Renal cortex interstitium (tissue), 11 donors: ENCODE measurements around the gene GPR162. TPM values are rescaled to one million over a fixed set of nuclear protein-coding genes. Genes with fewer than 3 reads are reported as not detected.
"Not testable (repeated sequence)": the region's sequence is repeated elsewhere in the genome, so short reads cannot be mapped to it uniquely, and the experiment has no call there.

Experiments used
- DNase-seq, 11 donors: peaks; one replicate each; pipeline ENCODE4 v3.0.0-alpha.2; 2013; ENCODE audit warnings: low read depth in 9 of 11, low spot score in 4 of 11; ENCODE audit errors: extremely low read depth in 1 of 11
- polyA plus RNA-seq, 3 donors: library from polyadenylated mRNA; unstranded; fragments of 120-200 nt; gene quantifications; one replicate each; pipeline ENCODE4 v1.2.1, GENCODE V29; 2013; ENCODE audit not compliant: insufficient read length in 3 of 3

The GPR162 gene
- polyA plus RNA-seq, 3 donors, result 25.4 to 37.4 (median 28.2) TPM

DNA sequence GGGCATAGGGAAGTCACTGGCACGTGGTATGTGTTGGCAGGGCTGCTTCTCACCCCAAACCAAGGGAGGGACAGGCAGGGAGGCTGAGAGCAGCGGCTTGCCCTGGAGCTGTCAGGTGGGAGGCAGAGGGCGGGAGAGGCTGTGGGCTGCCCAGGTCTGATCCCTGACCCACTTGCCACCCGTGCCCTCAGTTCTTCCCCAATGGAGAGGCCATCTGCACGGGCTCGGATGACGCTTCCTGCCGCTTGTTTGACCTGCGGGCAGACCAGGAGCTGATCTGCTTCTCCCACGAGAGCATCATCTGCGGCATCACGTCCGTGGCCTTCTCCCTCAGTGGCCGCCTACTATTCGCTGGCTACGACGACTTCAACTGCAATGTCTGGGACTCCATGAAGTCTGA lies 23.8 kb downstream of the GPR162 start:
- no peak for DNase-seq

DNA sequence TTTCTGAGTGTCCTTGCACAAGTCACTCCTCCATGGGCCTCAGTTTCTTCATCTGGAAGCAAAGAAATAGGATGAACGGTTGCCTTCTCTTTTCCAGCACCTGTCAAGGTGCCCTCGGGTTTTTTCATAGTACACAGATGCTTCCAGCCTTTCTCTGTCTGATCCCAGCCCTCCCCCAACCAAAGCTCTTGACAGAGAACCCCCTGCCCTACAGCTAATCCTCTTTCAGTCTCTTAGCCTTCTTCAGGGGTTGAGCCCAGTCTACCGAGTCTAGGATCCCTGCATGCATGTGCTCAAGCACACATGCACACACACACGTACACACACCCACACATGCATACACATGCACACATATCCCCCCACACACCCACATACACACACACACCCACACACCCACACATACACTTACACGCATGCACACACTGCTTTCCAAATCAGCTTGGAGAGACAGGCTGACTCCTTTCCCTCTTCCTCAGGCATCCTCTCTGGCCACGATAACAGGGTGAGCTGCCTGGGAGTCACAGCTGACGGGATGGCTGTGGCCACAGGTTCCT lies 24.8 kb downstream of the GPR162 start:
- DNase-seq, result no peak

DNA sequence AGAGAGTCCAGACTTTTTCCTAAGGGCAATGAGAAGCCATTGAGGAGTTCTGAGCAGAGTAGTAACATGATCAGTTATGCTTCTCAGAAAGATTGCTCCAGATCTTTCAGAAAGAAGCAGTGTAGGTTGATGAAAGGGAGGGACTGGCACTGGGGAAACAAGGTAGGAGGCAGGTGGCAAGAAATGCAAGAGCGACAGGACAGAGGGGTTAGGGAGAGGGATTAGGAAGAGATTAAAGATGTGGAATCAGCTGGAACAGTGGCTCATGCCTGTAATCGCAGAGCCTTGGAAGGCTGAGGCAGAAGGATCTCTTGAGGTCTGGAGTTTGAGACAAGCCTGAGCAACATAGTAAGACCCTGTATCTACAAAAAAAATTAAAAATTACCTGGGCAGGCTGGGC lies 26.1 kb downstream of the GPR162 start:
- no peak for DNase-seq

DNA sequence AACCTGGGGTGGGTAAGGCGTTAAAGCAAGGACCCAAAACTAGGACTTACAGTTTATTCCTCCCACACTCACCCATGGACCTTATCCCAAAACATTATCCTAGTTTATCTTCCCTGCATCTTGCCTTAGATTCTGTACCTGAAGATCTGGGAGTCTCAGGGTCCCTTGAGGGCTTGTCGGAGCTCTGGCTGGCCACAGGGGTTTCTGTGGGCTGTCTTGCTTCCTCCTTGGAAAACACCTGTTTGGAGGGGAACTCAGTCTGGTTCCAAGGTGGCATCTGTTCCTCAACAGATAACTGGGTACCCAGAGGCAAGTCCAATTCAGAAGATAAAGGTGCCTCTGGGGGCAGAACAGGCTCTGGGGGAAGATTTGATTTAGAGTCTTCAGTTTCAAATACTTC lies 27.8 kb downstream of the GPR162 start:
- DNase-seq, result no peak

DNA sequence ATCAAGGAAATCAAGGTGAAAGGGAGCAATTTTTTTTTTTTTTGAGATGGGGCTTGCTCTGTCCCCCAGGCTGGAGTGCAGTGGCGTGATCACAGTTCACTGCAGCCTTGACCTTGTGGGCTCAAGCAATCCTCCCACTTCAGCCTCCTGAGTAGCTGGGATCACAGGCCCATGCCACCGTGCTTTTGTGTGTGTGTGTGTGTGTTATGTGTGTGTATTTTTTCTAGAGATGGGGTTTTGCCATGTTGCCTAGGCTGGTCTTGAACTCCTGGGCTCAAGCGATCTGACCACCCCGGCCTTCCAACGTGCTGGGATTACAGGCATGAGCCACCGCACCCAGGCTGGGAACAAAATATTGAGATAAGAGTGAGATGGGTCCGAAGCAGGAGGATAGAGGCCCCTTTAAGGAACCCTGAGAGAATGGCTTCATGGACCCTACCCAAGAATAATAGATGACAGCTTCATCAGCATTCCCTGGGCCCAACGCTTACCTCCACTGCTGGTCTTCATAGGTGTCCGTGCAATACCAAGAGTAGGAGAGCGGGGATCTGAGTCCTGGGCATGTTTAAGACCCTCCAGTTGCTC lies 28.4 kb downstream of the GPR162 start:
- DNase-seq, result no peak

DNA sequence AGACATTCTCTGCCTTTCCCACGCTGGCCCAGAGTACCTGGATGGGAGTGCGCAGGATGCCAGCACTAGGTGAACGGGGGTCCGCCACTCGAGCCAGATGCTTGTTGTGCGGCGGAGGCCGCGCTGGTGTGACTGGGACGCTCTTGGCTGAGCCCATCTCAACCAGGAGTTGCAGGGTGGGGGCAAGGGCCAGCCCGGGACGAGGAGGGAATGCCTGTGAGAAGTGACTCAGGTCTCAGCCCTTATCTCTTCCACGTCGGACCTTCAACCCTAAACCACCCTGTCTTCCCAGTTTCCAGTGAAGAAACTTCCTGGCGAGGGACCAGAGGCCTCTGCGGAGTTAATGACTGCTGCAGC lies 29.2 kb downstream of the GPR162 start:
- no peak for DNase-seq

DNA sequence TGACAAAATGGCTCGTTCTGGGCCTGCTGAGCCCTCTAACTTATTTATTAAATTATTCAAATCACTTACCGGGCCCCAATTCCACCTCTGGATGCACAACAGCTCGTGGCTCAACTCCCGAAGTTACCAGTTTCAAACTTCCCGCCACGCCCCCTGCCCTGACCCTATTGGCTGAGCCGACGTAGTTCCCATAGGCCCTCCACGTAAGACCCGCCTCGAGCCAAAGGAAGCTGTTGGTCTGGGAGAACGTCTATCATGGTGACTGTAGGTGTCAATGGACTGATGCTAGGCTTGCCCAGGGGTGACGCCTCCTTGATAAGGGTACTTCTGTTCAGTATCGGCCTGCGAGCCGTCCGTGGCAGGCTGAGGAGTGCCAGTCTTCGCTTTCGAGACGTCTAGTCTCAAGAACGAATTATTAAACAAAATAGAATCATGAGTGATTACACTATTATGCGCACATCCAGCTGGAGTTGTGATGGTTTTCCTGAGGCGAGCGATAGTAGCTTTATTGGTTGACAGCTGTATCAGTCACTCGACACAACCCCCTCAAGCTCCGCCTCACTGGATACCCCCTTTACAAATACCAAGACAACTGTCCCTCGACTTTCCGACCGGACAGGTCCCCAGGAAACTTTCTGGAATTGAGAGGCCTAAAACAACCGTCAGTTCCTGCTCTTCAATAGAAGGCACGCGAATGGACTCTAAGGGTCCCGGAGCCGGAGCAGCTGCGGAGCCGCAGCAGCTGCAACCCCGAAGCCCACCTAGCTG lies 29.7 kb downstream of the GPR162 start, which contains the start of gene CDCA3:
Gene CDCA3 (minus strand): TSS at position 134 of the 768 bp plus-strand sequence. CDS start 334 bp downstream, outside the sequence.
- DNase-seq, result peak; percentile 83 to 97 (median 91)

DNA sequence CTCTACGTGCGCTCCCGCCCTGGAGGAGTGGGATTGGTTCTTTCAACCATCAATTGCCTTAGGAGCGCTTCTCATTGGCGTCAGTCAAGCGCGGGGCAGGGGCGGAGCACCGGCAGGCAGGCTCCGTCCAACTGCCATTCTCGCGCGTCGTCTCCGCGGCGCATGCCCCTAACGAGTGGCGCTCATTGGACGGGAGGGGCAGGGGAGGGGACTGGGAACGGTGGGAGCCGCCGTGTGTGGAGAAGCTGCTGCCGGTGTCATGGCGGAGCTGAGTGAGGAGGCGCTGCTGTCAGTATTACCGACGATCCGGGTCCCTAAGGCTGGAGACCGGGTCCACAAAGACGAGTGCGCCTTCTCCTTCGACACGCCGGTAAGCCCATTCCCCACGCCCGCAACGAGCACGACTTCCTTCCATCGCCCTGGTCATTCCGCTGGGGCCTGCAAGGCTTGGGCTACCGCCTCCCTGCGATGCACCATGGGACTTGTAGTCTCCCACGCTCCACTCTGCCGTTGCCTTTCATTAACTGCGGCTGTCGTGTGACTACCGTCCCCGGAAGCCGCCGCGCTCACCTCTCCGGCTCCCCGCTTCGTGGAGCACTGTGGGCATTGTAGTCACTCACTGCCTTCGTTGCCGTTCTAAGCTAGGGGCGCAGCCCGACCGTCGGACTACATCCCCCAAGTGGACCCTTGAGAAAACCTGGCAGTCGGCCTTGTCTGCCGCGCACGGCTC lies 30.5 kb downstream of the GPR162 start, which contains the start of gene USP5:
Gene USP5 (plus strand): TSS at position 230 of the 730 bp plus-strand sequence. CDS start 30 bp downstream, at position 260.
- peak; percentile 97 to 99 (median 99) for DNase-seq

DNA sequence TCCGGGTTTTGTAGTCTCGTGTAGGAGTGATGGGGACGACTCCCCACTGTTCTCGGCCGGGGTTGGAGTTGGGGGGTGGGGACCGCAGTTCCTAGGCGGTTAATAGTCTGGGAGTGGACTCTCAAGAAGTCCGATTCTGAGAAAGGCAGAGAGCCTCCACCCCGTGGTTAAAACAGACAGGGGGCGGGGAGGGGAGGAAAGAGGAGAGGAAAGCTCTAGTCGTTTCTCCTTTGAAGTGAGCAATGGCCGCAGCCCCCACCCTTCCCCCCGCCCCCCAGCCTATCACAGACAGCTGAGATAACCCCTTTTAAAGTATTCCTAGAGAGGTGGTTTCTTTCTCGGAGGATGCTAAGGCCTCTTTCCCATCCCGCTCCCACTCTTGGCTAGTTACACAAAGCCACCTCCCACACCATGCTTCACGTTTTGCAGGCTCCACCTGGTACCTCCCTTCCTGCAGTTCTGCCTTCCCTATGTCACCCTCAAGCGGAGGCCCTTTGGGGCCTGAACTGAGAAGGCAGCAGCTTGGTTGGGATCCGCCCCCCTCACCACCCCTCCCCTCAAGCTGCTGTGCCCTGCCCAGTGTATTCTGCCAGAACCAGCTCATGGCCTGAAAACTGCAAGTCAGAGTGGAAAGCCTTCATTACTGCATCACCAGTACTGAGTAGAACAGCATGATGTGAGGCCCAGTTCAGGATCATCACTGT lies 31.2 kb downstream of the GPR162 start:
- no peak for DNase-seq

DNA sequence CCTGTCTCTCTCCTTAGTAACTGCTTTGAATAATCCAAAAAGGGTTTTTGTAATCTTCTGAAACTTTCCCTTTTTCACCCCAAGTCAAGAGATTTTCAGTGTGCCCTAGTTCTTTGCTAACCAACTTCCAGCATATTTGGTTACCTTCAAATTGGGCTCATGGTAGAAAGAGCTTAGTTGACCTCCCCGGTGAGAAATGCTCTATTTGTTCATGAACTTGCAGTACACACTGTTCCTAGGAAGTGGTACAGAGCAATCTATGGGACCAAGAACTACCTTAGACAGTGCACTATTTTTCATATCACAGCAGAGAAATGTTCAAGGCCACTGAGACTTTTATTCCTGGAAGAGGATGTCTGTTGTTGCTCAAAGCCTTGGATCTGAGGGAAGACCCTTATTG lies 32.0 kb downstream of the GPR162 start:
- no peak for DNase-seq

DNA sequence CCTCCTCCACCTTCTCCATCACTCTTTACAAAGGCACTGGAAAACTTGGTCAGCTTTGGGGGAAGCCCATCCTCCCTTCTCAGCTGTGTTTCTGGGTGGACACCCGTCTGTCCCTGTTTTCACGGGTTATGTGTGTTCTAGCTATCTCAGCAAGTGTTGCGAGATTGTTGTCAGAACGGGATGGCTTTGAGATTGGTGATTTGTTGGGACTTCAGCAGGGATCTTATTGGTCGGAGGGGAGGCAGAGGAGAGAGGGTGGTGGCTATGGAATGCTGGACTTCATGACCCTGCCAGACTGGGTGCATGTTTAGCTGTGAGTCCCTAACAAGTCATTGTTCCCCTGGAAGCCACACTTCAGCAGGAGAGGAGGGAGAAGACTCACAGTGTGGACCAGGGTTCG lies 32.4 kb downstream of the GPR162 start:
- no peak for DNase-seq

DNA sequence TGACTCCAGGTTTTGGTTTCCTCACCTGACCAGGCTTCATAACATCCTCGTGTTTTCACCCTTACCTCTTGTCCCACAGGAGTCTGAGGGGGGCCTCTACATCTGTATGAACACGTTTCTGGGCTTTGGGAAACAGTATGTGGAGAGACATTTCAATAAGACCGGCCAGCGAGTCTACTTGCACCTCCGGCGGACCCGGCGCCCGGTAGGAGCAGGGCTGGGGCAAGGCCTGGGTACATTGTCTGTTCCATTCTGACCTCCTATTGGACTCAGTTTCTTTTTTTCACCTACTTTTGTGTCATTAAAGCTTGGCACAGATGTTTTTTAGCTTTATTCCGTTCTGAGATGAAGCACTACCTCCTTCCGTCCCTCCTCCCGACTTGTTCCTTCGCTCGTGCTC lies 33.7 kb downstream of the GPR162 start:
- no peak for DNase-seq

DNA sequence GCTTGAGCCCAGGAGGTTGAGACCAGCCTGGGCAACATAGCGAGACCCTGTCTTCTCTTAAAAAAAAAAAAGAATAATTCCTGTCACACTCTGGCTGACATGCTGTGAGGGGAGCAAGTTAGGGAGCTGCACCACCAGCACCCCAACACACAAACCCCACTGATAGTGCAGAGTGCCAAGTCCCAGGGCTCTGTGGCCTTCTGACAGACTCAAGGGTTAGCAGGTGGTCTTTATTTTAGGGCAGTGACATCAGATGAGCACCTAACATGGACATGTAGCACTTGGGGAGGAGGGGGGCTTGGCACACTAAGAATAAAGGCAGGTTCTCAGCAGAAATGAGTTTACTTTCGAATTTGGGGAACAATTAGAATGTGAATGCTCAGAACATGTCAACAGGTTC lies 37.2 kb downstream of the GPR162 start:
- no peak for DNase-seq

DNA sequence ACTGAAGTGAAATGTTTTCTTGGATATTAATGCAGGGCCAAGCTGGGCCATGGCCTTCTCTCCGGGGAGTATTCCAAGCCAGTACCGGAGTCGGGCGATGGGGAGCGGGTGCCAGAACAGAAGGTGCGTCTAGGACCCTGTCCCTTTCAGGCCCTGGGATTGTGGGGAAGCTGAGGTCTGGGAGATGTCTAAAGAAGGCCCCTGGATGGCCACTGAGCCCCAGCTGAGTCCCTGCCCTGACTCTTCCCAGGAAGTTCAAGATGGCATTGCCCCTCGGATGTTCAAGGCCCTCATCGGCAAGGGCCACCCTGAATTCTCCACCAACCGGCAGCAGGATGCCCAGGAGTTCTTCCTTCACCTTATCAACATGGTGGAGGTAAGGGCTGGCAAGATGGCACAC lies 38.5 kb downstream of the GPR162 start:
- no peak for DNase-seq

DNA sequence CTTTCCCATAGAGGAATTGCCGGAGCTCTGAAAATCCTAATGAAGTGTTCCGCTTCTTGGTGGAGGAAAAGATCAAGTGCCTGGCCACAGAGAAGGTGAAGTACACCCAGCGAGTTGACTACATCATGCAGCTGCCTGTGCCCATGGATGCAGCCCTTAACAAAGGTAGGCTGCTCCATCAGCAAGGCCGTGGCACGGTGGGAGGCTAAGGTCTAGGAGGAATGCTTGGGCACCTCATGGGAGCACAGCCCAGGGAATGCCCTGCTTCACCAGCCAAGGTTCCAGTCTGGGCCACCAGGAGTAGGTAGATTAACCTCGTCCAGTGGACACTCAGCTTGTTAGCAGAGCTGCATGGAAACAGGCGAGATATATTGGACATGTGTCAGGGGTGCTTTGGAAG lies 39.3 kb downstream of the GPR162 start:
- no peak for DNase-seq

DNA sequence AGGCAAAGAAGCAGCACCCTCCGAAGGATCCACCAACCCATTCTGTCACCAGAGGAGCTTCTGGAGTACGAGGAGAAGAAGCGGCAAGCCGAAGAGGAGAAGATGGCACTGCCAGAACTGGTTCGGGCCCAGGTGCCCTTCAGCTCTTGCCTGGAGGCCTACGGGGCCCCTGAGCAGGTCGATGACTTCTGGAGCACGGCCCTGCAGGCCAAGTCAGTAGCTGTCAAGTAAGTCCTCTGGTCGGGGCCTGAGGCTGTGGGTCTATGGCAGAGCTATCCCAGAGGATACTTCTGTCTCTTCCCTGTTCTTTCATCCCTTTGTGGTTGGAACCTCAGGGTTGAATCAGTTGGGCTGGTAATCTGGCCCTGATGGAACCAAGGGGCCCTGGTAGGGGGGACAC lies 39.8 kb downstream of the GPR162 start:
- DNase-seq, result no peak

DNA sequence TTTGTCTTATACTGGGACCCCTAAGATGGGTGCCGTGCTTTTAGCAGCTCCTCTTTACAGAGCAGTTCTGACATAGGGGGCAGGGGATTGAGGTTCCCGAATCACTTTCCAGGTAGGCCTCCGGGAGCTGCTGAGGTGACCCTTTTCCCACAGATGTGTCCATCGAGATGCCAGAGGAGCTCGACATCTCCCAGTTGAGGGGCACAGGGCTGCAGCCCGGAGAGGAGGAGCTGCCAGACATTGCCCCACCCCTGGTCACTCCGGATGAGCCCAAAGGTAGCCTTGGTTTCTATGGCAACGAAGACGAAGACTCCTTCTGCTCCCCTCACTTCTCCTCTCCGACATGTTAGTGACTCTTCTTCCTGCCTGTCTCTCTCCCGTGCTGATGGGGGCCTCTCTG lies 41.4 kb downstream of the GPR162 start:
- DNase-seq, result no peak

DNA sequence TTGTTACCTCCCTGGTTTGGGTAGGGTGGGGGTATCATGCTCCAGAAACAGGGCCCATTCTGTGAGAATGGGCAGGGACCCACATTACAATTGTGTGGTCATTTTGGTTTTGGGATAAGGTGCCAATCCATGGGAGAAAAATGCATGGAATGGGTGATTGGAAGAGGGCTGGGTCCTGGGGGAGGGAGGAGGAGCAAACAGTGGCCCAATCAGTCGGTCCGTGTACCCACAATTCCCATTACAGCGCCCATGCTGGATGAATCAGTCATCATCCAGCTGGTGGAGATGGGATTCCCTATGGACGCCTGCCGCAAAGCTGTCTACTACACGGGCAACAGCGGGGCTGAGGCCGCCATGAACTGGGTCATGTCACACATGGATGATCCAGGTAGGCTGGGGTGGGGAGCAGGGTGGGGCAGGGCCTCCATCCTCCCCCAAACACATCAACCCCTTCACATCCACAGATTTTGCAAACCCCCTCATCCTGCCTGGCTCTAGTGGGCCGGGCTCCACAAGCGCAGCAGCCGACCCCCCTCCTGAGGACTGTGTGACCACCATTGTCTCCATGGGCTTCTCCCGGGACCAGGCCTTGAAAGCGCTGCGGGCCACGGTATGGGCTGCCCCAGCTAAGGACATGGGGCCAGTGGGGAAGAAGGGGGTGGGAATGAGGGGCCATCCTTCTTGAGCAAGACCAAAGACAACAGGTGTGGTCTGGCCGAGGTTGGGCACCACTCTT lies 42.1 kb downstream of the GPR162 start:
- DNase-seq, result no peak

DNA sequence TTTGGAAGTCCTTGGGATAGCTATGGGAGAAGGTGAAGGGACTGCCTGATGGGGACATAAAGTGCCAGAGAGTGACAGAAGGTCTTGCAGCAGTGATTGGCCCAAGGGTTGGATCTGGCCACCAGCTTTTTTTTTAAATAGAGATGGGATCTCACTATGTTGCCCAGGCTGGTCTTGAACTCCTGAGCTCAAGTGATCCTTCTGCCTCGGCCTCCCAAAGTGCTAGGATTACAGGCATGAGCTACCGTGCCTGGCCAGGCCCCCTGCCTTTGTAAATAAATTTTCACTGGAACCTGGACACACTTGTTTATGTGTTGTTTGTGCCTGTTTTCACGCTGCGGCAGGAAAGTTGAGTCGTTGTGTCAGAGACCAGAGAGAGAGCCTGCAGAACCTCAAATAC lies 43.7 kb downstream of the GPR162 start:
- not testable (repeated sequence) for DNase-seq
